HG02763 (cell line): ENCODE measurements around the gene PRKCE.
"Not testable (repeated sequence)": the region's sequence is repeated elsewhere in the genome, so short reads cannot be mapped to it uniquely, and the experiment has no call there.

Source experiments
- ATAC-seq: cut with Tn5 transposase; IDR thresholded peaks from one replicate; pipeline ENCODE4 v1.9.1; 2021; ENCODE audit warnings: mild to moderate bottlenecking, moderate library complexity; ENCODE audit not compliant: unreplicated experiment

Gene PRKCE

GRCh38 chr2:45901468-45902032 lies 250.1 kb downstream of the PRKCE start:
- ATAC-seq: no peak

- ATAC-seq: no peak
Measured at GRCh38 chr2:45902380-45902779, 250.9 kb downstream of the PRKCE start.

GRCh38 chr2:45902781-45903375 lies 251.4 kb downstream of the PRKCE start:
- ATAC-seq: no peak

DNA sequence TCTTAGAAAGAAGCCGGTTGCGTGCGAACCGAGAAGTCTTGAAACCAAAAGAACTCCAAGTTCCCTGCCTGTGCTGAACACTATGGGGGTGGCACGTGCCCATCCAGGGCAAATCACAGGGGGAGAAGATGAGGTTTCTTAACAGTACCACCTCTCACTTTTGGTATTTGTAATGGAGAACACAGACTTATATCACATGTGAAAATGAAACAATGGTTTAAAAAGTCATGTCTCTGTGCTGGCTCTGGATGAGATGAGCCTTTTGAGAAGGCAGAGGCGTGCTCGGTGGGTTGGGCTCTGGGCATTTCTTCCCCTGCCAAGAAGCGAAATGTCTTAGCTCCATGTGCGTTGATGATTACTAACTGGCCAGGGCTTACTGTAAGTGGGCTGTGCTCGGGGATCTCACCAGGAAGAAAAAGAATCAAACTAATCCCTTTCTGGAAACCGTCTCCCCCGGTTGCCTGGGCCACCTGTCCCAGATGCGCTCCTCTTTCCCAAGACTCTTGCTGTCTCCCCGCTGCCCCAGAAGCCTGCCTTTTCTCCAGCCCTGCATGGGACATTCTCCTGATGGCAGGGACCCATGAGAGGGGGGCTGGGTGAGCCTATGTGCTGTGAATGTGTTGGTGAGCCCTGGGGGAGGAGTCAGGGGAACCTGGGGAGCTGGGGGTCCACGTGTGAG lies 252.9 kb downstream of the PRKCE start:
- no peak for ATAC-seq

GRCh38 chr2:45904946-45905631 lies 253.6 kb downstream of the PRKCE start:
- ATAC-seq: no peak

GRCh38 chr2:45905632-45905958 lies 254.1 kb downstream of the PRKCE start:
- no peak for ATAC-seq

DNA sequence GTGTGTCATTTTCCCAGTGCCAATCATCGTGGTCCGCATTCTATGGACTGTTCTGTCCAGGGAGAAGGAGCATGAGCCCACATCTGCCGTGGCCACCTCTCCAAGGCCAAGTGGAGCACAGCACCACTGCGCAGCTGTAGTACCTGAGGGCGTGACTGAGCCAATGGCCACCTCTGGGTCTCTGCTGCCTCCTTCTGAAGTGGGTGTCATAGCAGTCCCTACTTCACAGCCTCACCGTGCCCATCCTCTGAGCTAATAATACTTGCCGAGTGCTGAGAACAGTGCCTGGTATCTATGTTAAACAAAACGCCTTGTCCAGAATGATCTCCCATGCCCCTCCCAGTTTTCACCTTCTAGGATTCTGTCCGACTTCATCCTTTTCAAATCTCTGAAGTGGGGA lies 256.1 kb downstream of the PRKCE start:
- no peak for ATAC-seq

DNA sequence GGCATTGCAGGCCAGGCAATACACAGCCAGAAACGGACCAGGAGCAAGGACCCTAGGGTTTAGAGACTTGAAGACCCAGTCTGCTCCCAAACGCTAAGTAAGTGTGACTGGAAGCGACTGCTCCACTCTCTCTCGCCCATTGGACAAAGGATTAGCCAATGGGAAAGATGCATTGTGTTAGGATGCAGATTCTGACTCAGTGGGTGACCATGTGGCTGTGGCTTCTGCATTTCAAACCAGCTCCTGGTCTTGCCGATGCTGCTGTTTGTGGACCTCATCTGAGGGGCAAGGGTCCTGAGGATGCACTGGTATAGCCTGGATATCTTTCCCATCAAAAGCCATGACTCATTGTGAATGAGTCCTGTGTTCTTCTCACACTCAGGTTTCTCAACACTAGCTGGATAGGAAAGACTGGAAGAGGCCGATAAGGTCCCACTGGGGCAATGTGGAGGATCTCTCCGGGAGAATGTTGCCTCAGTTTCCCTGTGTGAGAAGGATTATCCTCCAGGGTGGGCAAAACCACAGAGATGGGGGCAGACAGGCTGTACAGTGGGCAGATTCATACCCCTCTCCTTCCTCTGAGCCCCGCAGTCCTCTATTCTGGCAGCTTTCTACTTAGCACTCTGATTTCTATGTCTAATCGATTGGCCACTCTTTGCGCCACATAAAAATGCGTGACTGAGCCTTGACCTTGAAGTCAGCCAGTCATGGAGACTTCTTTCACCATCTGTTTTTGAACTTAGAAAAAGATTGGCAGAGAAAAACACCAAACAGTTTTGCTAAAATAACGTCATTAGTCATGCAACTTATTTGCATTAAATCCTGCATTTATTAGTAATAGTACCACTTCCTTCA lies 257.1 kb downstream of the PRKCE start:
- no peak for ATAC-seq

- no peak for ATAC-seq
Measured at GRCh38 chr2:45909171-45909565, 257.7 kb downstream of the PRKCE start.

DNA sequence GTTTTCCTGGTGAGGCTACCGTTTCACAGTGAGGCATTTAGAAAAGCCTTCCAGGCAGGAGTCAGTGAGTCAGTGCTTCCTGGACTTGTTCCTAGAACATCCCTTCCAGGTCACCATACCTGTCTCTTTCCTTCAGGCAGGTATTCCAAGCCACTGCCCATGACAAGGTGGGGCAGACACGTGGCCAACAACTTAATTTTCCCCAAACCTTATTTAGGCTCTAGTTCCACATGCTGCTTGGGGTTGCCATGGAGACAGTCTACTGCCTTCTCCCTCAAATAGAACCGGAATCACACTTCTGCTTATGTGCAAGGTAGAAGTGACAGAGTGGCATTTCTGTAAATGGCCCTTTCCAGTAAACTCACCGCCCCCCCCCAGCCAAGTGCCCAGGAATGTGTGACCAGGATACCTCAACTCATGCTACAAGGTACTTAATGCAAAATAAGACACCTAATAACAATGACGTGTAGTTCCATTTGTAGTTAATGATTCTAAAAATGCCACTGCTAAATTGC lies 258.3 kb downstream of the PRKCE start:
- no peak for ATAC-seq

DNA sequence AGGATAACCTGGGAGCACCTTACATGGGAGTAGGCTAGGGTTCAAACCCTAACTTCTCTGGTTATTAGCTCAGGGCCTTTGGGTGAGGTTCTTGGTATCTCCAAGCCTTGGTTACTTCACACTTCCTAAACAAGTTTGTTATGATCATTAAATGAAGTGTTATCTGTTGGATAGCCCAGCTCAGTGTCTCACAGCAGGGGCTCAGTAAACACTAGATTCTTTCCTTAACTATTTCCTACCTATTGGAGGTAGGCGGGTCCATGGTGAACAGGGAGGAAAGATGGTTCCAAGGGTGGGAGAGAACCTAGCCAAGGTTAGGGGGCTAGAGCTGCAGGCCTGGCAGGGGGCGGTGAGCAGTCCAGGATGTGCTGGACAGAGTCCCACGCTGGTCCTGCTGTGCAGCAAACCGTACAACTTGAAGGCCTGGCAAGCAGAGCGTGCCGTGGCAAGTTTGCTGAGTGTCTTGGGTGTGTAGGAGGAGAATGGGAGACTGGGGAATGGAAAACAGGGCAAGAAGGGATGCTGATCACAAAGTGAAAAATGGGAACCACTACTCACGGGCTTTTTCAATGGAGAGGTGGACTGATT lies 259.1 kb downstream of the PRKCE start:
- ATAC-seq: no peak

- no peak for ATAC-seq
Measured at GRCh38 chr2:45911538-45911937, 260.1 kb downstream of the PRKCE start.

GRCh38 chr2:45912109-45912508 lies 260.6 kb downstream of the PRKCE start:
- ATAC-seq: no peak

GRCh38 chr2:45913539-45913938 lies 262.1 kb downstream of the PRKCE start:
- no peak for ATAC-seq

DNA sequence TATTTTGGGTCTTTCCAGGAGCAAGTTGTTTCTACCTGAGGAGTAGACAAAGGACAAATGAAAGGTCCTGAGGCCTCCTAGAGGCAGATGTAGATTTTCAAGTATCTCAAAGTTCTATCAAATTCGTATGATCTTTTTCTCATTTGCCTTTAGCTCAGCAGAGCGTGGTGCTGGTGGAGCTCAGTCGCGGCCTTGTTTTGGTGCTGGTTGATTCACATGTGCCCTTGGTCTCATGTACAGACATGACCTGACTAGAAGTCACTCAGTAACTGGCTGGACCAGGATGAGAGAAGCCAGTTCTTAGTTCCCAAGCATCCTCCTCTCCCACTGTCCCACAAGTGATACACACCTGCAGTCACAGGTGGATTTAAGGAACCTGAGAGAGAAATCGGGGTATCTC lies 264.0 kb downstream of the PRKCE start:
- ATAC-seq: no peak

DNA sequence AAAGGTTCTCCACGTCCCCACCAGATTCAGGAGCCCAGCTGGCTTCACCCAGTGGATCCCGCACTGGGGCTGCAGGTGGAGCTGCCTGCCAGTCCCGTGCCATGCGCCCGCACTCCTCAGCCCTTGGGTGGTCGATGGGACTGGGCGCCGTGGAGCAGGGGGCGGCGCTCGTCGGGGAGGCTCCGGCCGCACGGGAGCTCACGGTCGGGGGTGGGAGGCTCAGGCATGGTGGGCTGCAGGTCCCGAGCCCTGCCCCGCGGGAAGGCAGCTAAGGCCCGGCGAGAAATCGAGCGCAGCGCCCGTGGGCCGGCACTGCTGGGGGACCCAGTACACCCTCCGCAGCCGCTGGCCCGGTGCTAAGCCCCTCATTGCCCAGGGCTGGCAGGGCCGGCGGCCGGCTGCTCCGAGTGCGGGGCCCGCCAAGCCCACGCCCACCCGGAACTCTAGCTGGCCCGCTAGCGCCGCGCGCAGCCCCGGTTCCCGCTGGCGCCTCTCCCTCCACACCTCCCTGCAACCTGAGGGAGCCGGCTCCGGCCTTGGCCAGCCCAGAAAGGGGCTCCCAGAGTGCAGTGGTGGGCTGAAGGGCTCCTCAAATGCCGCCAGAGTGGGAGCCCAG lies 266.2 kb downstream of the PRKCE start:
- ATAC-seq: not testable (repeated sequence)

- ATAC-seq: no peak
Measured at GRCh38 chr2:45918463-45919159, 267.1 kb downstream of the PRKCE start.

GRCh38 chr2:45919160-45919650 lies 267.7 kb downstream of the PRKCE start:
- ATAC-seq: no peak

DNA sequence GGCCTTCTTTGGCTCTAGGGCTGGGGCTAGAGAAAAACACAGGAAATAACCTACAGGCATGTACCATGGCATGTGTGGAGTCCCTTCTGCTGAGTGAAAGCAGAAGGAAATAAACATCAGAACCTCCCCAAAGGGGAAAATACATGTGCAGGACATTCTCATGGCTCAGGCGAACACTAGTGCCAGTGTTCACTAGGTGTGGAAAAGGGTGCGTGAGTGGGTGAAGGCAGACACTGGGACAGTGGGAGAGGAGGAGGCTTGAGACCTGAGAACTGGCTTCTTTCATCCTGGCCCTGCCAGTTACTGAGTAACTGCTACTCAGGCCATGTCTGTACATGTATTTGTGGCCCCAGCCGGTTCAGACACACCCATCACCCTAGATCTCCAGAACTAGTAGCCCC lies 268.2 kb downstream of the PRKCE start:
- ATAC-seq: no peak
